ENCODE results near the gene CMTM4.
"Not testable (repeated sequence)": the region's sequence is repeated elsewhere in the genome, so short reads cannot be mapped to it uniquely, and the experiment has no call there.

CMTM4 gene

DNA sequence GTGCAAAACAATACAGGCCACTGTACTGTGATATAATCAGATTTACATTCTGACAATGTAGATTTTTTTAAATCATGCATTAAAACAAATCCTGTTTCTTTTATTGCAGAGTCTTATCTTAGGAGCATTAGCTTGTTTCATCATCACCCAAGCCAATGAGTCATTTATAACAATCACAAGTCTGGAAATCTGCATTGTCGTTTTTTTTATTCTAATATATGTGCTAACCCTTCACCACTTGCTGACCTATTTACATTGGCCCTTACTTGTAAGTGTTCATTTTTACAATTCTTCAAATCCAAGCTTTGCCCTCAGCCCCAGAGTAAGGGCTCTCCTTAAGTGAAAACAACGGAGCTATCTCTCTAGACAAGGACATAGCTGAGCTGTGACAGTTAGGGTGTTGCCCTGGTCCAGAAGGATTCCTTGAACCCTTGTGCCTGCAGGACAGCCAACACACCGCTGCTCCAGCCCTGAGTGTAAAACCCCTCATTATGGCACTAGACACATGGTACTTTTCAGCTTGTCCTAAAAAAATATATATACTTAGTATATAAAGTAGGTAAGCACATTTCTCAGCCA lies 126.6 kb downstream of the CMTM4 start:
- TF ChIP-seq, protein P1, sequence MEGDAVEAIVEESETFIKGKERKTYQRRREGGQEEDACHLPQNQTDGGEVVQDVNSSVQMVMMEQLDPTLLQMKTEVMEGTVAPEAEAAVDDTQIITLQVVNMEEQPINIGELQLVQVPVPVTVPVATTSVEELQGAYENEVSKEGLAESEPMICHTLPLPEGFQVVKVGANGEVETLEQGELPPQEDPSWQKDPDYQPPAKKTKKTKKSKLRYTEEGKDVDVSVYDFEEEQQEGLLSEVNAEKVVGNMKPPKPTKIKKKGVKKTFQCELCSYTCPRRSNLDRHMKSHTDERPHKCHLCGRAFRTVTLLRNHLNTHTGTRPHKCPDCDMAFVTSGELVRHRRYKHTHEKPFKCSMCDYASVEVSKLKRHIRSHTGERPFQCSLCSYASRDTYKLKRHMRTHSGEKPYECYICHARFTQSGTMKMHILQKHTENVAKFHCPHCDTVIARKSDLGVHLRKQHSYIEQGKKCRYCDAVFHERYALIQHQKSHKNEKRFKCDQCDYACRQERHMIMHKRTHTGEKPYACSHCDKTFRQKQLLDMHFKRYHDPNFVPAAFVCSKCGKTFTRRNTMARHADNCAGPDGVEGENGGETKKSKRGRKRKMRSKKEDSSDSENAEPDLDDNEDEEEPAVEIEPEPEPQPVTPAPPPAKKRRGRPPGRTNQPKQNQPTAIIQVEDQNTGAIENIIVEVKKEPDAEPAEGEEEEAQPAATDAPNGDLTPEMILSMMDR (conservative IDR thresholded peaks at IDR 0.05), result no peak
- no peak for TF ChIP-seq ZFX (IDR thresholded peaks at IDR 0.05)
- no peak overlapping the region for H3K27ac ChIP-seq

DNA sequence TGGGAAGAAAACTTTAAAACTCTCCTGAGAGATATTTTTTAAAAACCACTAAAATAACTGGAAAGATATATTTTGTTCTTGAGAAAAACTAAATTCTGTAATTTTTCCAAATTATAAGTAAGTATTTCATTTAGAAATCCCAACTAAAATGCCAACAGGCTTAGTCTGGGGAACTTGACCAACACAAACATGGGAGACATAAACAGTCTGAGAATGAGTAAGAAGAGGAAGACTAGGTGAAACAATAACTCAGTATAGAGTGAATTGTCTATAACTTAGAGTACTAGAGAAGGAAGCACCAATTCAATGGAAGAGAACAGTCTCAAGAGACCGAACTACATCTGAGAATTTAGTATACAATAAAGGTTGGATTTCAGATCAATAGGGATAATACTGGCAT lies 127.4 kb downstream of the CMTM4 start:
- no peak overlapping the region for H3K27ac ChIP-seq
- no peak for TF ChIP-seq ZFX (IDR thresholded peaks at IDR 0.05)
- TF ChIP-seq, protein P1 (conservative IDR thresholded peaks at IDR 0.05), result no peak

- H3K27ac ChIP-seq, result no peak overlapping the region
- TF ChIP-seq, protein P1 (conservative IDR thresholded peaks at IDR 0.05), result no peak
- no peak for TF ChIP-seq ZFX (IDR thresholded peaks at IDR 0.05)
Observed at GRCh38 chr16:66568355-66568754, 128.2 kb downstream of the CMTM4 start.

DNA sequence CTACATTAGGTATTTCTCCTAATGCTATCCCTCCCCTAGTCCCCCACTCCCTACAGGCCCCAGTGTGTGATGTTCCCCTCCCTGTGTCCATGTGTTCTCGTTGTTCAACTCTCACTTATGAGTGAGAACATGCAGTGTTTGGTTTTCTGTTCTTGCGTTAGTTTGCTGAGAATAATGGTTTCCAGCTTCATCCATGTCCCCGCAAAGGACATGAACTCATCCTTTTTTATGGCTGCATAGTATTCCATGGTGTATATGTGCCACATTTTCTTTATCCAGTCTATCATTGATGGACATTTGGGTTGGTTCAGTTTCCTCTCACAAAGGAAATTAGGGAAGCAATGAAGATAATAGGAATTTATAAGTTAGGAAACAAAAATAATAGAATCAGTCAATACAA lies 129.3 kb downstream of the CMTM4 start:
- not testable (repeated sequence) for H3K27ac ChIP-seq

GRCh38 chr16:66566051-66566901 lies 130.3 kb downstream of the CMTM4 start, which contains the start of gene CMTM1:
Gene CMTM1, plus strand, starts transcription at chr16:66566439. Its CDS starts 75 bp downstream, at chr16:66566514.
- no peak within 1 kb of the TSS for H3K27ac ChIP-seq
- TF ChIP-seq, protein P1 (conservative IDR thresholded peaks at IDR 0.05), result no peak
- TF ChIP-seq ZFX (IDR thresholded peaks at IDR 0.05), result no peak
